ENCODE results near the gene PLEKHA4. TPM values are rescaled to one million over a fixed set of nuclear protein-coding genes. Genes with fewer than 3 reads are reported as not detected.
A peak's percentile ranks its signal among the peaks of the same experiment; 100 is the strongest.

PLEKHA4 gene
- total and polyA plus RNA-seq, 2 of the 13 experiments (the other 11 are each of a cell fraction or from before 2014, with no cell fraction given), result 4.8 to 6.0 TPM

DNA sequence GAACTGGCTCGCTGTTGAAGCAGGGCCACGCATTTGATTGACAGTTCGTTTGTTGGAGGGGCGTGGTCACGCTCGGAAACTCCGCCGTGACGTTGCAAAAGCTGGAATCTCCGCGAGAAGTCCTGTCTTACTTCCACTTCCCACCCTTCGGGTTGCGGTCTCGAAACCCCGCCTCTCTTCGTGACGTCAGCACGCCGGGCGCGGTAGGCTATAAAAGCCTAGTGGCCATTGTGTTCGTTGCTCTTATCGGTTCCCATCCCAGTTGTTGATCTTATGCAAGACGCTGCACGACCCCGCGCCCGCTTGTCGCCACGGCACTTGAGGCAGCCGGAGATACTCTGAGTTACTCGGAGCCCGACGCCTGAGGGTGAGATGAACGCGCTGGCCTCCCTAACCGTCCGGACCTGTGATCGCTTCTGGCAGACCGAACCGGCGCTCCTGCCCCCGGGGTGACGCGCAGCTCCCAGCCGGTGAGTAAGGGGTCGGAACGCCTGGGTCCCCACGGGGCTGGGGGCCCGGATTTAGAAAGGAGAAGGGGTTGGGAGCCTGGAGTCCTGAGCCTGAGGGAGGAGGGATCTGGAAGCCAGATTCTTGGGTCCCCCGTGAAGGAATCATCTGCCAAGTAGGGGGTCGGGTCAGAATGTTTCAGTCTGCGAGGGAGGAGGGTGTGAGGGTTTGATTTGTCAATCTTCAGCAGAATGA is 3.9 kb upstream of the PLEKHA4 start, which contains the start of gene PPP1R15A (continued):
- TF ChIP-seq, protein P1, sequence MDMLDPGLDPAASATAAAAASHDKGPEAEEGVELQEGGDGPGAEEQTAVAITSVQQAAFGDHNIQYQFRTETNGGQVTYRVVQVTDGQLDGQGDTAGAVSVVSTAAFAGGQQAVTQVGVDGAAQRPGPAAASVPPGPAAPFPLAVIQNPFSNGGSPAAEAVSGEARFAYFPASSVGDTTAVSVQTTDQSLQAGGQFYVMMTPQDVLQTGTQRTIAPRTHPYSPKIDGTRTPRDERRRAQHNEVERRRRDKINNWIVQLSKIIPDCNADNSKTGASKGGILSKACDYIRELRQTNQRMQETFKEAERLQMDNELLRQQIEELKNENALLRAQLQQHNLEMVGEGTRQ (IDR thresholded peaks at IDR 0.05; ENCODE audit: low read depth, low read length), result no peak
- TF ChIP-seq, protein P1 (CRISPR knock-in tag; IDR thresholded peaks at IDR 0.05; ENCODE audit: borderline replicate concordance), result no peak
- TF ChIP-seq SNRNP70 (IDR thresholded peaks at IDR 0.05; ENCODE audit: low read depth, low read length), result no peak
- TF ChIP-seq, protein P2, sequence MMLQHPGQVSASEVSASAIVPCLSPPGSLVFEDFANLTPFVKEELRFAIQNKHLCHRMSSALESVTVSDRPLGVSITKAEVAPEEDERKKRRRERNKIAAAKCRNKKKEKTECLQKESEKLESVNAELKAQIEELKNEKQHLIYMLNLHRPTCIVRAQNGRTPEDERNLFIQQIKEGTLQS (CRISPR knock-in tag; IDR thresholded peaks at IDR 0.05), result peak; percentile 29; the same call in 1 of the 2 replicates
- no peak; the same call in 1 of the 2 replicates for TF ChIP-seq ZNF446 (CRISPR knock-in tag; IDR thresholded peaks at IDR 0.05)
- no peak for TF ChIP-seq ZNF354B (CRISPR knock-in tag; IDR thresholded peaks at IDR 0.05)
- peak; percentile 81; the same call in 1 of the 2 replicates for TF ChIP-seq NFE2L2 (IDR thresholded peaks at IDR 0.05; ENCODE audit: low read length)
- TF ChIP-seq PHF8 (CRISPR knock-in tag; IDR thresholded peaks at IDR 0.05), result peak; percentile 73
- TF ChIP-seq TARDBP (CRISPR knock-in tag; IDR thresholded peaks at IDR 0.05), result no peak
- peak; percentile 90 for TF ChIP-seq POLR2AphosphoS2 (IDR thresholded peaks at IDR 0.05; ENCODE audit: low read depth, low read length)
- peak; percentile 73 for TF ChIP-seq TBL1XR1 (IDR thresholded peaks at IDR 0.05; ENCODE audit: borderline replicate concordance, low read length, partially characterized antibody)
- peak; percentile 52; the same call in 1 of the 2 replicates for TF ChIP-seq SSRP1 (CRISPR knock-in tag; IDR thresholded peaks at IDR 0.05)
- TF ChIP-seq, protein P3, sequence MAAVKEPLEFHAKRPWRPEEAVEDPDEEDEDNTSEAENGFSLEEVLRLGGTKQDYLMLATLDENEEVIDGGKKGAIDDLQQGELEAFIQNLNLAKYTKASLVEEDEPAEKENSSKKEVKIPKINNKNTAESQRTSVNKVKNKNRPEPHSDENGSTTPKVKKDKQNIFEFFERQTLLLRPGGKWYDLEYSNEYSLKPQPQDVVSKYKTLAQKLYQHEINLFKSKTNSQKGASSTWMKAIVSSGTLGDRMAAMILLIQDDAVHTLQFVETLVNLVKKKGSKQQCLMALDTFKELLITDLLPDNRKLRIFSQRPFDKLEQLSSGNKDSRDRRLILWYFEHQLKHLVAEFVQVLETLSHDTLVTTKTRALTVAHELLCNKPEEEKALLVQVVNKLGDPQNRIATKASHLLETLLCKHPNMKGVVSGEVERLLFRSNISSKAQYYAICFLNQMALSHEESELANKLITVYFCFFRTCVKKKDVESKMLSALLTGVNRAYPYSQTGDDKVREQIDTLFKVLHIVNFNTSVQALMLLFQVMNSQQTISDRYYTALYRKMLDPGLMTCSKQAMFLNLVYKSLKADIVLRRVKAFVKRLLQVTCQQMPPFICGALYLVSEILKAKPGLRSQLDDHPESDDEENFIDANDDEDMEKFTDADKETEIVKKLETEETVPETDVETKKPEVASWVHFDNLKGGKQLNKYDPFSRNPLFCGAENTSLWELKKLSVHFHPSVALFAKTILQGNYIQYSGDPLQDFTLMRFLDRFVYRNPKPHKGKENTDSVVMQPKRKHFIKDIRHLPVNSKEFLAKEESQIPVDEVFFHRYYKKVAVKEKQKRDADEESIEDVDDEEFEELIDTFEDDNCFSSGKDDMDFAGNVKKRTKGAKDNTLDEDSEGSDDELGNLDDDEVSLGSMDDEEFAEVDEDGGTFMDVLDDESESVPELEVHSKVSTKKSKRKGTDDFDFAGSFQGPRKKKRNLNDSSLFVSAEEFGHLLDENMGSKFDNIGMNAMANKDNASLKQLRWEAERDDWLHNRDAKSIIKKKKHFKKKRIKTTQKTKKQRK (IDR thresholded peaks at IDR 0.05; ENCODE audit: low read length), result no peak
- TF ChIP-seq, protein P4, sequence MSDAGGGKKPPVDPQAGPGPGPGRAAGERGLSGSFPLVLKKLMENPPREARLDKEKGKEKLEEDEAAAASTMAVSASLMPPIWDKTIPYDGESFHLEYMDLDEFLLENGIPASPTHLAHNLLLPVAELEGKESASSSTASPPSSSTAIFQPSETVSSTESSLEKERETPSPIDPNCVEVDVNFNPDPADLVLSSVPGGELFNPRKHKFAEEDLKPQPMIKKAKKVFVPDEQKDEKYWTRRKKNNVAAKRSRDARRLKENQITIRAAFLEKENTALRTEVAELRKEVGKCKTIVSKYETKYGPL (CRISPR knock-in tag; IDR thresholded peaks at IDR 0.05), result peak; percentile 83; the same call in 1 of the 2 replicates
- TF ChIP-seq MAFK (conservative IDR thresholded peaks at IDR 0.05 in 1 of 2, IDR thresholded peaks at IDR 0.05 in 1 of 2; ENCODE audit: low read length in 2 of 2), result peak in 1 of 2 experiments; percentile 12; a peak in 2 of 4 replicates
- peak; percentile 71 for TF ChIP-seq RXRA (CRISPR knock-in tag; IDR thresholded peaks at IDR 0.05)
- TF ChIP-seq REXO4 (CRISPR knock-in tag; IDR thresholded peaks at IDR 0.05; ENCODE audit: borderline replicate concordance), result no peak
- TF ChIP-seq SAFB2 (CRISPR knock-in tag; IDR thresholded peaks at IDR 0.05; ENCODE audit: borderline replicate concordance, low read depth), result peak; percentile 56; the same call in 1 of the 2 replicates
- TF ChIP-seq, protein P5, sequence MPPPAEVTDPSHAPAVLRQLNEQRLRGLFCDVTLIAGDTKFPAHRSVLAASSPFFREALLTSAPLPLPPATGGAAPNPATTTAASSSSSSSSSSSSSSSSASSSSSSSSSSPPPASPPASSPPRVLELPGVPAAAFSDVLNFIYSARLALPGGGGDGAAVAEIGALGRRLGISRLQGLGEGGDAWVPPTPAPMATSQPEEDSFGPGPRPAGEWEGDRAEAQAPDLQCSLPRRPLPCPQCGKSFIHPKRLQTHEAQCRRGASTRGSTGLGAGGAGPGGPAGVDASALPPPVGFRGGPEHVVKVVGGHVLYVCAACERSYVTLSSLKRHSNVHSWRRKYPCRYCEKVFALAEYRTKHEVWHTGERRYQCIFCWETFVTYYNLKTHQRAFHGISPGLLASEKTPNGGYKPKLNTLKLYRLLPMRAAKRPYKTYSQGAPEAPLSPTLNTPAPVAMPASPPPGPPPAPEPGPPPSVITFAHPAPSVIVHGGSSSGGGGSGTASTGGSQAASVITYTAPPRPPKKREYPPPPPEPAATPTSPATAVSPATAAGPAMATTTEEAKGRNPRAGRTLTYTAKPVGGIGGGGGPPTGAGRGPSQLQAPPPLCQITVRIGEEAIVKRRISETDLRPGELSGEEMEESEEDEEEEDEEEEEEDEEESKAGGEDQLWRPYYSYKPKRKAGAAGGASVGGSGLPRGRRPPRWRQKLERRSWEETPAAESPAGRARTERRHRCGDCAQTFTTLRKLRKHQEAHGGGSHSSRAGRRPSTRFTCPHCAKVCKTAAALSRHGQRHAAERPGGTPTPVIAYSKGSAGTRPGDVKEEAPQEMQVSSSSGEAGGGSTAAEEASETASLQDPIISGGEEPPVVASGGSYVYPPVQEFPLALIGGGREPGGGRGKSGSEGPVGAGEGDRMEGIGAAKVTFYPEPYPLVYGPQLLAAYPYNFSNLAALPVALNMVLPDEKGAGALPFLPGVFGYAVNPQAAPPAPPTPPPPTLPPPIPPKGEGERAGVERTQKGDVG (CRISPR knock-in tag; IDR thresholded peaks at IDR 0.05; ENCODE audit: borderline replicate concordance), result peak; percentile 59; the same call in 1 of the 2 replicates
- peak; percentile 91 for TF ChIP-seq MIER3 (CRISPR knock-in tag; IDR thresholded peaks at IDR 0.05; ENCODE audit: borderline replicate concordance)
